OCI-LY3 (cell line): Measurements from ENCODE around the gene DLGAP4.

Source experiments
- H2AFZ ChIP-seq: fragments of 200-600, 300-600 bp; shearing (Covaris generic); 2 replicates; pipeline ENCODE4 v1.6.0; 2014; ENCODE audit warnings: antibody characterized with exemption, low read depth, low read length
- H3K27ac ChIP-seq: fragments of 200-600, 300-600 bp; sonication (generic); 2 replicates; pipeline ENCODE4 v1.5.1; 2014; ENCODE audit warnings: mild to moderate bottlenecking, low read length, moderate library complexity, mixed read lengths
- H3K27me3 ChIP-seq: fragments of 200-600, 300-600 bp; sonication (generic); 2 replicates; pipeline ENCODE4 v1.6.1; 2014; ENCODE audit warnings: low read depth, low read length, mixed read lengths
- H3K36me3 ChIP-seq: fragments of 200-600, 300-600 bp; sonication (generic); replicated peaks from 2 replicates; pipeline ENCODE3; 2014; ENCODE audit warnings: low read depth, low read length, mixed read lengths
- H3K4me1 ChIP-seq: fragments of 300-600, 200-600 bp; sonication (generic); 2 replicates; pipeline ENCODE4 v1.6.1; 2014; ENCODE audit warnings: low read length, mixed read lengths
- H3K4me2 ChIP-seq: fragments of 200-600, 300-600 bp; sonication (generic); 2 replicates; pipeline ENCODE4 v1.6.1; 2014; ENCODE audit warnings: low read length, mixed read lengths
- H3K4me3 ChIP-seq: fragments of 300-600, 200-600 bp; sonication (generic); 2 replicates; pipeline ENCODE4 v1.5.1; 2014; ENCODE audit warnings: antibody characterized with exemption, mild to moderate bottlenecking, low read length, moderate library complexity
- H3K79me2 ChIP-seq: fragments of 300-600, 200-600 bp; shearing (Covaris generic); 2 replicates; pipeline ENCODE4 v1.6.1; 2014; ENCODE audit warnings: mild to moderate bottlenecking, low read length, mixed read lengths
- H3K9ac ChIP-seq: fragments of 300-600, 200-600 bp; shearing (Covaris generic); 2 replicates; pipeline ENCODE4 v1.6.0; 2014; ENCODE audit warnings: mild to moderate bottlenecking, low read length, moderate library complexity
- H3K9me3 ChIP-seq: fragments of 200-600, 300-600 bp; shearing (Covaris generic); 2 replicates; pipeline ENCODE4 v1.6.1; 2014; ENCODE audit warnings: low read length, mixed read lengths; ENCODE audit not compliant: insufficient read depth
- H4K20me1 ChIP-seq: fragments of 200-600, 300-600 bp; sonication (generic); 2 replicates; pipeline ENCODE4 v1.6.1; 2016; ENCODE audit warnings: low read length, mixed read lengths; ENCODE audit not compliant: insufficient read depth
- CTCF ChIP-seq: fragments of 200-600, 300-600 bp; sonication (generic); IDR thresholded peaks from 2 replicates; pipeline ENCODE4 v1.5.1; 2014; ENCODE audit warnings: antibody characterized with exemption, low read length, low read depth
- EZH2phosphoT487 ChIP-seq: fragments of 200-600 bp; shearing (Covaris generic); IDR thresholded peaks from 2 replicates; pipeline ENCODE4 v1.6.1; 2018; ENCODE audit warnings: antibody characterized with exemption, mixed run types, low read depth

The DLGAP4 gene

GRCh38 chr20:36320261-36320897, 14.2 kb downstream of the DLGAP4 start:
- no peak overlapping the region for H3K4me2 ChIP-seq
- H3K4me3 ChIP-seq = no peak overlapping the region
- no peak overlapping the region for H3K27ac ChIP-seq
- no peaks in the 10 kb centered on the region for H3K79me2 ChIP-seq
- H3K4me1 ChIP-seq = no peaks in the 10 kb centered on the region
- TF ChIP-seq EZH2phosphoT487 = no peak
- TF ChIP-seq CTCF = no peak
- H2AFZ ChIP-seq = no peak overlapping the region
- H3K27me3 ChIP-seq = 0 out of 2 replicates have a peak, but pooled peaks cover 4% of the 10 kb centered on the region
- no peaks in the 10 kb centered on the region for H4K20me1 ChIP-seq
- no peak overlapping the region for H3K9ac ChIP-seq
- H3K36me3 ChIP-seq = no peaks in the 10 kb centered on the region
- H3K9me3 ChIP-seq = no peaks in the 10 kb centered on the region

GRCh38 chr20:36320898-36321695, 15.0 kb downstream of the DLGAP4 start:
- 0 out of 2 replicates have a peak, but pooled peaks cover 4% of the 10 kb centered on the region for H3K27me3 ChIP-seq

DNA sequence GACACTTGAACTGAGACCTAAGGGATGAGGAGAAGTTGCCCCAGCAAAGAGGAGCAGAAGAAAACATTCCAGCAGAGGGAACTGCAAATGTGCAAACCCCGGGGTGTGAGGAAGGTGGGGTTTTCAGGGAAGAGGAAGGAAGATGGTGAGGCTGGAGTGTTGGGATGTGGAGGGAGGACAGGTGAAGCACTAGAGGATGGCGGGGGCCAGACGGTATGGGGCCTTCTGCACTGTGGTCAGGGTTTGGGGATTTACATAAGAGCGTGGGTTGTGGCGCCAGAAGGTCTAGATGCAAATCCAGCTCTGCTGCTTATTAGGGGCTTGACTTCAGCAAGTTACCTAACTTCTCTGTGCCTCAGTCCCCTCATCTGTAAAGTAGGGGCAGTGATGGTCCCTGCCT, 16.0 kb downstream of the DLGAP4 start:
- Histone ChIP-seq H3K4me2 (no peak overlapping the region), H3K4me3 (no peak overlapping the region), H3K9ac (no peak overlapping the region), H2AFZ (no peak overlapping the region), H3K79me2 (no peaks in the 10 kb centered on the region), H3K27me3 (0 out of 2 replicates have a peak, but pooled peaks cover 4% of the 10 kb centered on the region), H3K36me3 (no peaks in the 10 kb centered on the region), H3K9me3 (no peaks in the 10 kb centered on the region), H4K20me1 (no peaks in the 10 kb centered on the region), H3K4me1 (no peaks in the 10 kb centered on the region), H3K27ac (no peak overlapping the region)
- TF ChIP-seq EZH2phosphoT487 (no peak), CTCF (no peak)

More at GRCh38 chr20:36320898-36321695, 15.0 kb downstream of the DLGAP4 start:
- Histone ChIP-seq H3K4me3 (no peak overlapping the region), H4K20me1 (no peaks in the 10 kb centered on the region), H3K27ac (no peak overlapping the region), H3K36me3 (no peaks in the 10 kb centered on the region), H3K4me1 (no peaks in the 10 kb centered on the region), H2AFZ (no peak overlapping the region), H3K9me3 (no peaks in the 10 kb centered on the region), H3K79me2 (no peaks in the 10 kb centered on the region), H3K9ac (no peak overlapping the region), H3K4me2 (no peak overlapping the region)
- TF ChIP-seq EZH2phosphoT487 = no peak
- TF ChIP-seq CTCF = no peak

DNA sequence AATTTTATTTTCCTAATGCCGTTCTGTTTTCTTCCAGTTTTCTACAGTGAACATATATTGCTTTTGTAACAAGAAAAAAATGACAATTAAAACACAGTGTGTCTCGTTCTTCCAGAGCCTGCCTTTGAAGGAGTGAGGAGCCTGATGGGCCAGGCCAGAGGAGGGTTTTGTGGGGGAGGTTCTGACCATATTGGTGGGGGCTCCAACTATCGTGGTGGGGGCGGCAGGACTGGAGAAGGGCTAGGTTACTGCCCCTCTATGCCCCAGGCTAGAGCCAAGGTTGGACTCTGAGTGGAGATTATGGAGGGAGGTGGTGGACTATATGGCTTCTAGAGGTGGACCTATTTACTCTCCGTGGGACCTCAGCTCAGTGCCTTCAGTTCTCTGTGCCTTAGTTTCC, 24.0 kb downstream of the DLGAP4 start:
- H4K20me1 ChIP-seq = no peaks in the 10 kb centered on the region
- peaks cover 26% of the 10 kb centered on the region for H3K27me3 ChIP-seq
- no peak overlapping the region for H3K9ac ChIP-seq
- H3K79me2 ChIP-seq = no peaks in the 10 kb centered on the region
- no peaks in the 10 kb centered on the region for H3K4me1 ChIP-seq
- no peak overlapping the region for H3K4me3 ChIP-seq
- H3K36me3 ChIP-seq = no peaks in the 10 kb centered on the region
- no peak for TF ChIP-seq CTCF
- no peak for TF ChIP-seq EZH2phosphoT487
- no peak overlapping the region for H3K27ac ChIP-seq
- no peaks in the 10 kb centered on the region for H3K9me3 ChIP-seq
- no peak overlapping the region for H3K4me2 ChIP-seq
- H2AFZ ChIP-seq = no peak overlapping the region
